ENCODE data around the gene GLO1.

DNA sequence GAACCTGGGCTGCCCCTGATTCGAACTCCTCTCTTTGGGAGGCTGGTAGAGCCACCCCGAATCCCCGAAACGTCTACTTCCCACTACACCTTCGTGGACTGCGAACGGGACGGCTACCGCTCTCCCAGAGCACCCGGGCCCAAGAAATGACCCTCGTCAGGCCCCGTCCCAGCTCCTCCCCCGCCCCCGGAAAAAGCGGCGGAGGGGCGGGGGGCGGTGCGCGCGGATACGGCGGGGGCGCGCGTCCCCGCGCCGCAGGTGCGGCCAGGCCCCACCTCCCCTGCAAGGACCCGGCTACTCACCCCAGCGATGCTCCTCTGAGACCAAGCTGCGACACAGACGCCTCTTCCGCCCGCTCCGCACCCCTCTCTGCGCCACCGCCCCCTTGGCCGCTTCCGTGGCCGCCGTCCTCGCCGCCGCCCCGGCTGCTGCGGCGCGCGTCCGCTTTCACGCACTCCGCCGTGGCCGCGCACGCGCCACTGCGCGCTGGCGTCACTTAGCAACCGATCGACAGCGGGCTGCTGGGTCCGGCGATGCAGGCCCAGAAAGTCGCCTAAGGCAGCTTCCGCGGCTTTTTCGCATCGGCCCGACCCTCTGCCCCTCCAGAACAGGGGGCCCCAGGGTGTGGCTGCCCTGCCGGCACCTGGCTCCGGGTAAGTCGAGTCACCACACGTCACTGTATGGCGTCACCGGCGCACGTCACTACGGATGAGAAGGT lies 63.3 kb downstream of the GLO1 start, which contains the start of gene BTBD9:
- TF ChIP-seq REST (IDR thresholded peaks at IDR 0.05; ENCODE audit: insufficient read depth in 1 of 2, low read depth in 2 of 2, low read length in 2 of 2), result no peak
- no peak; the same call in 1 of the 2 replicates for TF ChIP-seq POLR2AphosphoS5 (IDR thresholded peaks at IDR 0.05; ENCODE audit: low read depth, low read length)
- TF ChIP-seq TAF1 (IDR thresholded peaks at IDR 0.05; ENCODE audit: borderline replicate concordance, insufficient read depth, low read length), result no peak
